Measurements from ENCODE around the gene OR4S2.

The OR4S2 gene

GRCh38 chr11:55701429-55701828 lies 53.3 kb downstream of the OR4S2 start:
- Histone ChIP-seq H3K4me3 (ENCODE audit: low read length) (no peak overlapping the region), H3K36me3 (ENCODE audit: control insufficient read depth, insufficient read depth, low read length, severe bottlenecking) (no peaks in the 10 kb centered on the region), H3K9me3 (ENCODE audit: control insufficient read depth, low read length) (peaks cover 13% of the 10 kb centered on the region), H3K27me3 (replicated peaks; ENCODE audit: control insufficient read depth, insufficient read depth, low read length) (no peaks in the 10 kb centered on the region), H3K4me1 (ENCODE audit: control insufficient read depth, insufficient read depth, low read length) (no peaks in the 10 kb centered on the region), H3K9ac (ENCODE audit: low read length) (no peak overlapping the region)
- no peak for DNase-seq (ENCODE audit: low read depth)

All from adipocyte (in vitro differentiated cells).